Loucy (cell line): Measurements from ENCODE around the gene MYL10.
A peak's percentile ranks its signal among the peaks of the same experiment; 100 is the strongest.

Experiments used
- H2AFZ ChIP-seq: fragments of 200-600 bp; sonication (generic); 2 replicates; pipeline ENCODE4 v1.6.0; 2016; ENCODE audit warnings: antibody characterized with exemption, mild to moderate bottlenecking, low read length, moderate library complexity
- H3F3A ChIP-seq: fragments of 200-600 bp; 2 replicates; pipeline ENCODE4 v1.6.0; 2016; ENCODE audit warnings: antibody characterized with exemption, low read depth, mild to moderate bottlenecking
- H3K27me3 ChIP-seq: fragments of 200-600 bp; sonication (generic); 2 replicates; pipeline ENCODE4 v1.6.1; 2014; ENCODE audit warnings: low read length, mild to moderate bottlenecking; ENCODE audit not compliant: insufficient read depth, poor library complexity, severe bottlenecking
- H3K36me3 ChIP-seq: fragments of 200-600 bp; sonication (generic); 2 replicates; pipeline ENCODE4 v1.6.1; 2016; ENCODE audit warnings: low read length; ENCODE audit not compliant: insufficient read depth
- H3K4me1 ChIP-seq: fragments of 200-600 bp; sonication (generic); 2 replicates; pipeline ENCODE4 v1.5.1; 2014; ENCODE audit warnings: low read length, mild to moderate bottlenecking; ENCODE audit not compliant: insufficient read depth, poor library complexity, severe bottlenecking
- H3K4me2 ChIP-seq: fragments of 200-600 bp; sonication (generic); 2 replicates; pipeline ENCODE4 v1.6.0; 2014; ENCODE audit warnings: antibody characterized with exemption, low read length, low read depth, mild to moderate bottlenecking; ENCODE audit not compliant: poor library complexity, severe bottlenecking
- H3K4me3 ChIP-seq: fragments of 200-600 bp; sonication (generic); 2 replicates; pipeline ENCODE4 v1.5.1; 2014; ENCODE audit warnings: low read length, mild to moderate bottlenecking, mixed read lengths; ENCODE audit not compliant: poor library complexity, severe bottlenecking
- H3K79me2 ChIP-seq: fragments of 200-600 bp; sonication (generic); 2 replicates; pipeline ENCODE4 v1.6.1; 2014; ENCODE audit warnings: low read length; ENCODE audit not compliant: insufficient read depth
- H3K9ac ChIP-seq: fragments of 200-600 bp; sonication (generic); 2 replicates; pipeline ENCODE4 v1.6.0; 2014; ENCODE audit warnings: mild to moderate bottlenecking, low read depth, low read length, moderate library complexity; ENCODE audit not compliant: poor library complexity, severe bottlenecking
- H3K9me2 ChIP-seq: fragments of 200-600 bp; sonication (generic); replicated peaks from 2 replicates; pipeline ENCODE4 v1.6.1; 2016; ENCODE audit warnings: low read depth, low read length, mixed read lengths
- H3K9me3 ChIP-seq: fragments of 200-600 bp; sonication (generic); 2 replicates; pipeline ENCODE4 v1.6.1; 2014; ENCODE audit warnings: mild to moderate bottlenecking, antibody characterized with exemption, low read length, low read depth; ENCODE audit not compliant: insufficient read depth
- H4K20me1 ChIP-seq: fragments of 200-600 bp; sonication (generic); 2 replicates; pipeline ENCODE4 v1.6.0; 2014; ENCODE audit warnings: antibody characterized with exemption, low read length, mild to moderate bottlenecking; ENCODE audit not compliant: insufficient read depth, poor library complexity, severe bottlenecking
- CTCF ChIP-seq: fragments of 200-600 bp; sonication (generic); conservative IDR thresholded peaks from 2 replicates; pipeline ENCODE4 v1.5.1; 2014; ENCODE audit warnings: mild to moderate bottlenecking, antibody characterized with exemption, low read length
- EZH2phosphoT487 ChIP-seq: fragments of 200-600 bp; IDR thresholded peaks from 2 replicates; pipeline ENCODE4 v1.6.1; 2018; ENCODE audit warnings: antibody characterized with exemption, mild to moderate bottlenecking, moderate library complexity, borderline replicate concordance

Gene MYL10

DNA sequence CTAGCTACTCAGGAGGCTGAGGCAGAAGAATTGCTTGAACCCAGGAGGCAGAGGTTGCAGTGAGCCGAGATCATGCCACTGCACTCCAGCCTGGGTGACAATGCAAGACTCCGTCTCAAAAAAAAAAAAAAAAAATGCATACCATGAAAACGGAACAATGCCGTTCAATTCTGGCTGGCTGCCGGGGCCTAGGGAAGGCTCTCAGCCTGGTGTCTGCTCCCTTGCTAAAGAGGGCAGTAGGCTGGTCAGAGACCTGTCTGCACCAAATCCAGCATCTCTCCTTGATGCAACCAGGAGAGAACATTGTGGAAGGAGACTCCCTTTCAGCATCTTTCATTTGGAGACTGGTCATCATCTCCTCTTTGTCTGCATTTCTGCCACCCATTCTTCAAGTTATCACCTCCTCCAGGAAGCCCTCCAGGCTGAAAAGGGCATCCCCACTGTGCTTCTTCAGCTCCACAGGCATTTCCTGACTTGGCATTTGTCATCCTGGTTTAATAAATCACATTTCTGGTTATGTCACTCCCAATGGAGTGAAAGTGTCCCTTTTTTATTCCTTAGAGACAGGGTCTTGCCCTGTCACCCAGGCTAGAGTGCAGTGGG, 24.7 kb downstream of the MYL10 start:
- H3K4me3 ChIP-seq, result no peak overlapping the region
- H3K9me3 ChIP-seq, result no peaks in the 10 kb centered on the region
- no peaks in the 10 kb centered on the region for H4K20me1 ChIP-seq
- H3K4me2 ChIP-seq, result no peak overlapping the region
- H3K9ac ChIP-seq, result no peak overlapping the region
- no peaks in the 10 kb centered on the region for H3K9me2 ChIP-seq
- H3K79me2 ChIP-seq, result no peaks in the 10 kb centered on the region
- H3K27me3 ChIP-seq, result no peaks in the 10 kb centered on the region
- no peaks in the 10 kb centered on the region for H3F3A ChIP-seq
- no peak overlapping the region for H2AFZ ChIP-seq
- no peaks in the 10 kb centered on the region for H3K36me3 ChIP-seq
- H3K4me1 ChIP-seq, result no peaks in the 10 kb centered on the region
- TF ChIP-seq EZH2phosphoT487, result no peak
- no peak for TF ChIP-seq CTCF

- Histone ChIP-seq H3K36me3 (no peaks in the 10 kb centered on the region), H3K27me3 (no peaks in the 10 kb centered on the region), H3K9me3 (no peaks in the 10 kb centered on the region), H3K4me1 (no peaks in the 10 kb centered on the region), H3F3A (no peaks in the 10 kb centered on the region), H2AFZ (peak overlapping the region; percentile 69), H3K4me3 (no peak overlapping the region), H4K20me1 (no peaks in the 10 kb centered on the region), H3K9ac (no peak overlapping the region), H3K4me2 (no peak overlapping the region), H3K79me2 (no peaks in the 10 kb centered on the region), H3K9me2 (no peaks in the 10 kb centered on the region)
- TF ChIP-seq EZH2phosphoT487 (no peak), CTCF (peak; percentile 90)
Measured at GRCh38 chr7:101602484-101603241, 26.4 kb downstream of the MYL10 start.

DNA sequence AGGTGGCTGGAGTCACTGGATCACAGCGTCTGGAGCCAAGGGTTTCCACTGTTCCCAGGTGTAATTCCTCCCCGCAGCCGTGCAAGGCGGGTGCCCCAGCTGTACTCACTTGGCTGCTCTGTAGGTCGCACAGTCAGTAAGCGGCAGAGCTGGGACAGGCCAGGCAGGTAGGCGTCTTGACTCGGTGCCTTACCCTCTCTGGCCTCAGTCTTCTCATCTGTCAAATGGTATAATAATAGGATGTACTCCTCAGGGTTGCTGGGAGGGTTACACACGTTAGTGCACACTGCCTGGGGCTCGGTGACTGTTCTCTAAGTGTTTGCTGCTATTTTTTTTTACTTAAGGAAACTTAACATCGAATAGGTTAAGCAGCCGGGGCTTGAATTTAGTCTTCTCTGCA, 27.0 kb downstream of the MYL10 start:
- H3K9me2 ChIP-seq, result no peaks in the 10 kb centered on the region
- H4K20me1 ChIP-seq, result no peaks in the 10 kb centered on the region
- H3F3A ChIP-seq, result no peaks in the 10 kb centered on the region
- no peak overlapping the region for H3K9ac ChIP-seq
- no peaks in the 10 kb centered on the region for H3K4me1 ChIP-seq
- no peaks in the 10 kb centered on the region for H3K79me2 ChIP-seq
- no peaks in the 10 kb centered on the region for H3K36me3 ChIP-seq
- no peak overlapping the region for H3K4me2 ChIP-seq
- no peak overlapping the region for H3K4me3 ChIP-seq
- no peak overlapping the region for H2AFZ ChIP-seq
- no peaks in the 10 kb centered on the region for H3K9me3 ChIP-seq
- no peak for TF ChIP-seq EZH2phosphoT487
- no peak for TF ChIP-seq CTCF
- H3K27me3 ChIP-seq, result no peaks in the 10 kb centered on the region
